Measurements from ENCODE around the gene CFAP73. TPM values are rescaled to one million over a fixed set of nuclear protein-coding genes. Genes with fewer than 3 reads are reported as not detected.

CFAP73 gene
- 1 to 10 TPM in 1 of 8 experiments, under 1 TPM in 5, not detected in 2; 0.22 to 2.1 (median 0.44) TPM for total RNA-seq

- 4 to 75% (median 28%) methylated on average over 3 to 11 of the region's 22 CpGs for WGBS, 10 experiments
- Histone ChIP-seq H3K4me1 (replicated peaks in 1 of 2) (peaks cover 10 to 13% of the 10 kb centered on the region in 2 donors), H3K4me3 (no peak within 1 kb of the TSS), H3K27ac (no peak within 1 kb of the TSS)
- in situ Hi-C loops (cut with MboI; ENCODE audit: low pct_unique_long_range_greater_than_20kb in 2 of 9, low sequenced_read_pairs in 9 of 9, unreplicated experiment in 9 of 9), result loop anchor here in 4 of 9 experiments (10.0 to 25.0 kb wide), 2 partner anchors 87 to 105 kb away; partner anchors contain the start of gene DTX1 (in 3 of the 4)
- peak; percentile 86 to 95 (median 90) for ATAC-seq (replicated peaks in 6 of 8)
Measured at GRCh38 chr12:113149361-113150150, at the start of gene CFAP73. CFAP73 (plus strand) TSS chr12:113149724; CDS start chr12:113149858, 134 bp downstream.

GRCh38 chr12:113099764-113100163, 49.8 kb upstream of the CFAP73 start:
- in situ Hi-C loops (cut with MboI; ENCODE audit: low pct_unique_long_range_greater_than_20kb in 2 of 9, low sequenced_read_pairs in 9 of 9, unreplicated experiment in 9 of 9), result no loop called here
- Histone ChIP-seq H3K4me1 (replicated peaks in 1 of 2) (peaks cover 8 to 11% of the 10 kb centered on the region in 2 donors), H3K4me3 (no peak overlapping the region), H3K27ac (no peak overlapping the region)
- no peak for ATAC-seq (replicated peaks in 6 of 8)
- 0 to 80% (median 40%) methylated on average over 1 to 4 of the region's 12 CpGs; no CpG with 5 or more reads in 5 of the 10 experiments for WGBS, 10 experiments

GRCh38 chr12:113101751-113102150, 47.8 kb upstream of the CFAP73 start:
- no peak overlapping the region for H3K27ac ChIP-seq
- WGBS, 10 experiments, result 40 to 80% (median 41%) methylated on average over 1 to 3 of the region's 10 CpGs; no CpG with 5 or more reads in 7 of the 10 experiments
- peaks cover 8 to 11% of the 10 kb centered on the region in 2 donors for H3K4me1 ChIP-seq (replicated peaks in 1 of 2)
- H3K4me3 ChIP-seq, result no peak overlapping the region
- ATAC-seq (replicated peaks in 6 of 8), result no peak
- in situ Hi-C loops (cut with MboI; ENCODE audit: low pct_unique_long_range_greater_than_20kb in 2 of 9, low sequenced_read_pairs in 9 of 9, unreplicated experiment in 9 of 9), result no loop called here

- Histone ChIP-seq H3K4me3 (no peak overlapping the region), H3K4me1 (replicated peaks in 1 of 2) (peaks cover 4 to 8% of the 10 kb centered on the region in 2 donors), H3K27ac (no peak overlapping the region)
- WGBS, 10 experiments, result 43 to 86% (median 78%) methylated on average over 1 to 4 of the region's 5 CpGs; no CpG with 5 or more reads in 2 of the 10 experiments
- no peak for ATAC-seq (replicated peaks in 6 of 8)
- in situ Hi-C loops (cut with MboI; ENCODE audit: low pct_unique_long_range_greater_than_20kb in 2 of 9, low sequenced_read_pairs in 9 of 9, unreplicated experiment in 9 of 9), result no loop called here
Measured at GRCh38 chr12:113102811-113103210, 46.7 kb upstream of the CFAP73 start.

GRCh38 chr12:113103756-113104450, 45.6 kb upstream of the CFAP73 start:
- ATAC-seq (replicated peaks in 6 of 8), result peak in 5 of 8 experiments; percentile 45 to 73 (median 58)
- H3K27ac ChIP-seq, result no peak overlapping the region
- H3K4me3 ChIP-seq, result no peak overlapping the region
- in situ Hi-C loops (cut with MboI; ENCODE audit: low pct_unique_long_range_greater_than_20kb in 2 of 9, low sequenced_read_pairs in 9 of 9, unreplicated experiment in 9 of 9), result no loop called here
- H3K4me1 ChIP-seq (replicated peaks in 1 of 2), result no peaks in the 10 kb centered on the region
- 5 to 36% (median 17%) methylated on average over 1 to 20 of the region's 43 CpGs; no CpG with 5 or more reads in 5 of the 10 experiments for WGBS, 10 experiments

- ATAC-seq (replicated peaks in 6 of 8), result no peak
- 26 to 90% (median 73%) methylated on average over 2 to 13 of the region's 13 CpGs; no CpG with 5 or more reads in 3 of the 10 experiments for WGBS, 10 experiments
- Histone ChIP-seq H3K4me1 (replicated peaks in 1 of 2) (no peaks in the 10 kb centered on the region), H3K4me3 (no peak overlapping the region), H3K27ac (no peak overlapping the region)
- in situ Hi-C loops (cut with MboI; ENCODE audit: low pct_unique_long_range_greater_than_20kb in 2 of 9, low sequenced_read_pairs in 9 of 9, unreplicated experiment in 9 of 9), result no loop called here
Measured at GRCh38 chr12:113104953-113105510, 44.5 kb upstream of the CFAP73 start.

GRCh38 chr12:113105606-113106271, 43.8 kb upstream of the CFAP73 start:
- H3K27ac ChIP-seq, result no peak overlapping the region
- no peak overlapping the region for H3K4me3 ChIP-seq
- 40 to 96% (median 68%) methylated on average over 1 to 9 of the region's 15 CpGs; no CpG with 5 or more reads in 3 of the 10 experiments for WGBS, 10 experiments
- no peak for ATAC-seq (replicated peaks in 6 of 8)
- H3K4me1 ChIP-seq (replicated peaks in 1 of 2), result no peaks in the 10 kb centered on the region
- in situ Hi-C loops (cut with MboI; ENCODE audit: low pct_unique_long_range_greater_than_20kb in 2 of 9, low sequenced_read_pairs in 9 of 9, unreplicated experiment in 9 of 9), result no loop called here

- no peak overlapping the region for H3K4me3 ChIP-seq
- ATAC-seq (replicated peaks in 6 of 8), result no peak
- no peaks in the 10 kb centered on the region for H3K4me1 ChIP-seq (replicated peaks in 1 of 2)
- H3K27ac ChIP-seq, result no peak overlapping the region
- in situ Hi-C loops (cut with MboI; ENCODE audit: low pct_unique_long_range_greater_than_20kb in 2 of 9, low sequenced_read_pairs in 9 of 9, unreplicated experiment in 9 of 9), result no loop called here
- WGBS, 10 experiments, result 0 to 56% (median 11%) methylated on average over 1 of the region's 1 CpG; no CpG with 5 or more reads in 6 of the 10 experiments
Measured at GRCh38 chr12:113106361-113106760, 43.2 kb upstream of the CFAP73 start.

GRCh38 chr12:113108308-113108707, 41.2 kb upstream of the CFAP73 start:
- Histone ChIP-seq H3K27ac (no peak overlapping the region), H3K4me1 (replicated peaks in 1 of 2) (no peaks in the 10 kb centered on the region), H3K4me3 (no peak overlapping the region)
- WGBS, 10 experiments, result 0 to 100% (median 73%) methylated on average over 1 to 3 of the region's 4 CpGs; no CpG with 5 or more reads in 2 of the 10 experiments
- in situ Hi-C loops (cut with MboI; ENCODE audit: low pct_unique_long_range_greater_than_20kb in 2 of 9, low sequenced_read_pairs in 9 of 9, unreplicated experiment in 9 of 9), result no loop called here
- no peak for ATAC-seq (replicated peaks in 6 of 8)

GRCh38 chr12:113109360-113109759, 40.2 kb upstream of the CFAP73 start:
- in situ Hi-C loops (cut with MboI; ENCODE audit: low pct_unique_long_range_greater_than_20kb in 2 of 9, low sequenced_read_pairs in 9 of 9, unreplicated experiment in 9 of 9), result no loop called here
- no peak overlapping the region for H3K4me3 ChIP-seq
- H3K27ac ChIP-seq, result no peak overlapping the region
- WGBS, 10 experiments, result 0 to 80% (median 58%) methylated on average over 1 to 2 of the region's 5 CpGs; no CpG with 5 or more reads in 7 of the 10 experiments
- ATAC-seq (replicated peaks in 6 of 8), result no peak
- no peaks in the 10 kb centered on the region for H3K4me1 ChIP-seq (replicated peaks in 1 of 2)

- Histone ChIP-seq H3K4me3 (no peak overlapping the region), H3K27ac (no peak overlapping the region), H3K4me1 (replicated peaks in 1 of 2) (no peaks in the 10 kb centered on the region)
- 0 to 68% (median 41%) methylated on average over 1 to 4 of the region's 7 CpGs; no CpG with 5 or more reads in 4 of the 10 experiments for WGBS, 10 experiments
- ATAC-seq (replicated peaks in 6 of 8), result no peak
- in situ Hi-C loops (cut with MboI; ENCODE audit: low pct_unique_long_range_greater_than_20kb in 2 of 9, low sequenced_read_pairs in 9 of 9, unreplicated experiment in 9 of 9), result no loop called here
Measured at GRCh38 chr12:113109872-113110599, 39.5 kb upstream of the CFAP73 start.

GRCh38 chr12:113111247-113111646, 38.3 kb upstream of the CFAP73 start:
- Histone ChIP-seq H3K4me3 (no peak overlapping the region), H3K4me1 (replicated peaks in 1 of 2) (no peaks in the 10 kb centered on the region), H3K27ac (no peak overlapping the region)
- no peak for ATAC-seq (replicated peaks in 6 of 8)
- in situ Hi-C loops (cut with MboI; ENCODE audit: low pct_unique_long_range_greater_than_20kb in 2 of 9, low sequenced_read_pairs in 9 of 9, unreplicated experiment in 9 of 9), result no loop called here
- 0 to 100% (median 81%) methylated on average over 1 to 3 of the region's 3 CpGs; no CpG with 5 or more reads in 3 of the 10 experiments for WGBS, 10 experiments
